HEK293T (cell line): Measurements from ENCODE around the gene TSPAN6.

ENCODE experiments used
- CTCF ChIA-PET: fragments of 350-600 bp; formaldehyde crosslinking; extraction: SDS; loops from one replicate; lab custom pipeline; 2021; ENCODE audit warnings: antibody characterized with exemption, inconsistent platforms; lab: Yijun Ruan, JAX
- POLR2A ChIA-PET: fragments of 350-600 bp; formaldehyde crosslinking; extraction: SDS; loops from one replicate; lab custom pipeline; 2020; ENCODE audit warnings: antibody characterized with exemption, inconsistent platforms; lab: Yijun Ruan, JAX
- DNase-seq: peaks from one replicate; pipeline ENCODE4 v3.0.0; 2012; ENCODE audit warnings: mixed read lengths; ENCODE audit errors: extremely low spot score
- ARNT ChIP-seq: fragments of 450-650 bp; IDR thresholded peaks from 2 replicates; pipeline ENCODE4 v1.6.1; 2017; ENCODE audit warnings: mild to moderate bottlenecking
- BHLHE40 ChIP-seq: fragments of 450-650 bp; IDR thresholded peaks from 2 replicates; pipeline ENCODE4 v1.6.1; 2016; ENCODE audit warnings: mild to moderate bottlenecking, moderate library complexity, borderline replicate concordance
- CTBP1 ChIP-seq: fragments of 450-650 bp; IDR thresholded peaks from 2 replicates; pipeline ENCODE4 v1.6.1; 2016; ENCODE audit warnings: borderline replicate concordance
- ELF4 ChIP-seq: fragments of 450-650 bp; IDR thresholded peaks from 2 replicates; pipeline ENCODE4 v1.6.1; 2017; ENCODE audit warnings: antibody characterized with exemption
- FOXA1 ChIP-seq: fragments of 450-650 bp; IDR thresholded peaks from 2 replicates; pipeline ENCODE4 v1.6.1; 2016; ENCODE audit warnings: mild to moderate bottlenecking
- FOXK2 ChIP-seq: fragments of 450-650 bp; IDR thresholded peaks from 2 replicates; pipeline ENCODE4 v1.6.1; 2016; ENCODE audit warnings: mild to moderate bottlenecking
- FOXM1 ChIP-seq: fragments of 450-650 bp; IDR thresholded peaks from 2 replicates; pipeline ENCODE4 v1.6.1; 2017; ENCODE audit warnings: mild to moderate bottlenecking, borderline replicate concordance
- HDGF ChIP-seq: fragments of 450-650 bp; IDR thresholded peaks from 2 replicates; pipeline ENCODE4 v1.6.1; 2017; ENCODE audit warnings: antibody characterized with exemption, borderline replicate concordance
- L3MBTL2 ChIP-seq: fragments of 450-650 bp; conservative IDR thresholded peaks from 2 replicates; pipeline ENCODE4 v1.6.1; 2016; ENCODE audit warnings: mild to moderate bottlenecking
- LEF1 ChIP-seq: fragments of 450-650 bp; IDR thresholded peaks from 2 replicates; pipeline ENCODE4 v1.6.1; 2017; ENCODE audit warnings: mild to moderate bottlenecking, borderline replicate concordance
- NFRKB ChIP-seq: fragments of 450-650 bp; IDR thresholded peaks from 2 replicates; pipeline ENCODE4 v1.6.1; 2016; ENCODE audit warnings: mild to moderate bottlenecking, moderate library complexity
- PKNOX1 ChIP-seq: fragments of 450-650 bp; IDR thresholded peaks from 2 replicates; pipeline ENCODE4 v1.6.1; 2016
- SP1 ChIP-seq: fragments of 450-650 bp; IDR thresholded peaks from 2 replicates; pipeline ENCODE4 v1.6.1; 2017
- SUZ12 ChIP-seq: fragments of 450-650 bp; IDR thresholded peaks from 2 replicates; pipeline ENCODE4 v1.6.1; 2016; ENCODE audit warnings: mild to moderate bottlenecking
- TARDBP ChIP-seq: fragments of 450-650 bp; IDR thresholded peaks from 2 replicates; pipeline ENCODE4 v1.6.1; 2016
- ZNF384 ChIP-seq: fragments of 450-650 bp; IDR thresholded peaks from 2 replicates; pipeline ENCODE4 v1.6.1; 2016

TSPAN6 gene

GRCh38 chrX:100645106-100645505 is 8.5 kb upstream of the TSPAN6 start:
- CTCF ChIA-PET, result interaction anchor here (0.6 to 1.9 kb wide), 4 partner anchors 8 to 1516 kb away, joined by 3 to 14 read pairs (median 4); partner anchors contain the start of gene TSPAN6
- no peak for DNase-seq
- TF ChIP-seq SP1 (no peak), ARNT (no peak), NFRKB (no peak), CTBP1 (no peak), ELF4 (no peak), FOXK2 (no peak), SUZ12 (no peak), L3MBTL2 (no peak), PKNOX1 (no peak), LEF1 (no peak), HDGF (no peak), TARDBP (no peak), ZNF384 (no peak), BHLHE40 (no peak), FOXM1 (no peak), FOXA1 (no peak)
- POLR2A ChIA-PET, result no interaction called here

- DNase-seq, result no peak
- no peak for TF ChIP-seq NFRKB
- no peak for TF ChIP-seq SUZ12
- CTCF ChIA-PET, result interaction anchor here (0.9 to 2.0 kb wide), 2 partner anchors 9 to 10 kb away, joined by 3 to 7 read pairs; no protein-coding TSS in a partner anchor
- POLR2A ChIA-PET, result no interaction called here
Observed at GRCh38 chrX:100643956-100644860, 7.6 kb upstream of the TSPAN6 start, which contains the start of gene SRPX2. Gene SRPX2 (plus strand): TSS chrX:100644199. CDS start chrX:100646323, 2,124 bp downstream.

GRCh38 chrX:100643212-100643611 is 6.6 kb upstream of the TSPAN6 start:
- ChIA-PET CTCF (interaction anchor here (0.9 to 2.0 kb wide), 2 partner anchors 10 to 11 kb away, joined by 3 to 7 read pairs; no protein-coding TSS in a partner anchor), POLR2A (no interaction called here)
- no peak for DNase-seq
- TF ChIP-seq PKNOX1 (no peak), SUZ12 (no peak), ELF4 (no peak), L3MBTL2 (no peak), LEF1 (no peak), CTBP1 (no peak), BHLHE40 (no peak), ZNF384 (no peak), NFRKB (no peak), HDGF (no peak), FOXK2 (no peak)

- TF ChIP-seq TARDBP (no peak), FOXK2 (no peak), HDGF (no peak), NFRKB (no peak), SUZ12 (no peak), PKNOX1 (no peak), FOXM1 (no peak), ARNT (no peak), LEF1 (no peak), ELF4 (no peak), ZNF384 (no peak), BHLHE40 (no peak), SP1 (no peak), CTBP1 (no peak), L3MBTL2 (no peak), FOXA1 (no peak)
- ChIA-PET CTCF (no interaction called here), POLR2A (no interaction called here)
- no peak for DNase-seq
Observed at GRCh38 chrX:100642290-100642689, 5.7 kb upstream of the TSPAN6 start.

- POLR2A ChIA-PET, result interaction anchor here (1.8 to 1.9 kb wide), 2 partner anchors 21 to 54 kb away, joined by 4 to 6 read pairs; no protein-coding TSS in a partner anchor
- TF ChIP-seq ARNT (no peak), FOXM1 (no peak), ELF4 (no peak), LEF1 (no peak), PKNOX1 (no peak), L3MBTL2 (no peak), SP1 (no peak), FOXK2 (no peak), NFRKB (no peak), TARDBP (no peak), ZNF384 (no peak)
- CTCF ChIA-PET, result interaction anchor here (0.6 to 2.1 kb wide), 4 partner anchors 10 to 126 kb away, joined by 3 to 14 read pairs (median 10); no protein-coding TSS in a partner anchor
- DNase-seq, result no peak
Observed at GRCh38 chrX:100635989-100636320, 651 bp downstream of the TSPAN6 start.
